ENCODE results near the gene FGFR2.

The FGFR2 gene

DNA sequence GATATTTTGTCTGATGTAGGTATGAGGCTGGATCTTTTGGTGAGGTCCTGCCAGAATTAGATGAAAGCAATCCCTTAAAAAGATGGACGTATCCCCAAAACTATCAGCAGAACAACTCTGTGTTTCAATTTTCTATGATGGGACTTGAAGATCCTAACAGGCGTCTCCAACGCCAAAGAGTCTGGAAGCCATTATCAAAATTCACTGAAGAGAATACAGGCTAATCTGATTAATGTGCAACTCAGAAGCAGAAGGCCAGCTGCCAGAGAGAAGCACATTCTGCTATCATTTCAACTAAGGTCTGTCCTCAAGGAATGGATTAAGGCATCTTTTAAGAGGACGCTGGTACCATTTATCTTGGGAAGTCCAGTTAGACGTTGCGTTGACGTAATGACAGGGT lies 119.7 kb downstream of the FGFR2 start:
- no peak overlapping the region for H3K27ac ChIP-seq
- no peak for TF ChIP-seq ZFX (IDR thresholded peaks at IDR 0.05)
- TF ChIP-seq, protein P1, sequence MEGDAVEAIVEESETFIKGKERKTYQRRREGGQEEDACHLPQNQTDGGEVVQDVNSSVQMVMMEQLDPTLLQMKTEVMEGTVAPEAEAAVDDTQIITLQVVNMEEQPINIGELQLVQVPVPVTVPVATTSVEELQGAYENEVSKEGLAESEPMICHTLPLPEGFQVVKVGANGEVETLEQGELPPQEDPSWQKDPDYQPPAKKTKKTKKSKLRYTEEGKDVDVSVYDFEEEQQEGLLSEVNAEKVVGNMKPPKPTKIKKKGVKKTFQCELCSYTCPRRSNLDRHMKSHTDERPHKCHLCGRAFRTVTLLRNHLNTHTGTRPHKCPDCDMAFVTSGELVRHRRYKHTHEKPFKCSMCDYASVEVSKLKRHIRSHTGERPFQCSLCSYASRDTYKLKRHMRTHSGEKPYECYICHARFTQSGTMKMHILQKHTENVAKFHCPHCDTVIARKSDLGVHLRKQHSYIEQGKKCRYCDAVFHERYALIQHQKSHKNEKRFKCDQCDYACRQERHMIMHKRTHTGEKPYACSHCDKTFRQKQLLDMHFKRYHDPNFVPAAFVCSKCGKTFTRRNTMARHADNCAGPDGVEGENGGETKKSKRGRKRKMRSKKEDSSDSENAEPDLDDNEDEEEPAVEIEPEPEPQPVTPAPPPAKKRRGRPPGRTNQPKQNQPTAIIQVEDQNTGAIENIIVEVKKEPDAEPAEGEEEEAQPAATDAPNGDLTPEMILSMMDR (conservative IDR thresholded peaks at IDR 0.05): no peak

DNA sequence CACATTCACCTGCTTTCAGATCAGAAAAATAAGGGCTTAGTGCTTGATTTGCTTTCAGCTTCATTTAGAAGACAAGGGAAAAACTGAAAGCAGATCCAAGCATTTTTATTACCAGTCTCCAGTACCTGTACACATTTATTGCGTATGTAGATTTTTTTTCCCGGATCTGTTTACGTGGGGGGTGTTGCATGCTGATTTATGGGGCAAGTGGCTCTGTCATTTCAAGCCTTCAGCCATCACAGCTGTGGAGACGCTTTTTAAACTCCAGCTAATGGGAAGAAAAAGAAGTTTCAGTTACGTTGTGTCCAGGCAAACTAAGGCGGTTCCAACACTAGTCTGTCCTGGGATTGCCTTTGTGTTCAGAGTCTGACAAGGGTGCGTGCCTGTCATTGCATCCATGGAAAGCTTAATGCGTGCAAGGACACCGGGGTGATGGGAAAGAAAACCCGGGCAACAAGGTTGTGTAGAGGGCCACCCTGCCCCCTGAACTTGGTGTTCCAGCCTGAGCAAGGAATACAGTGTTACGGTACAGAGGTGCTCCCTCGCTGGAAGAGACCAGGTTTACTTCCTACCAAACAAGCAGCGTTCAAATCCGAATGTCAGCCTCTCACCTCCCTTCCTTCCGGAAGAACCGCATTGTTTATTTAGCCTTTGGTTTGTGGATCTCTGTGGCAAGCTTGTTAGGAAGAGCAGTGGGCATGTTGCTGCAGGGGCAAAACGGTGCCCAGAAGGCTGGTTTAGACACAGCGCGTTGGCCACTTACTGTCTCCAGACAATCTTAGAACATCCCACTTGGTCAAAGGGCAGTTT lies 128.2 kb downstream of the FGFR2 start:
- TF ChIP-seq, protein P1 (conservative IDR thresholded peaks at IDR 0.05): no peak
- TF ChIP-seq ZFX (IDR thresholded peaks at IDR 0.05): no peak
- H3K27ac ChIP-seq: no peak overlapping the region

DNA sequence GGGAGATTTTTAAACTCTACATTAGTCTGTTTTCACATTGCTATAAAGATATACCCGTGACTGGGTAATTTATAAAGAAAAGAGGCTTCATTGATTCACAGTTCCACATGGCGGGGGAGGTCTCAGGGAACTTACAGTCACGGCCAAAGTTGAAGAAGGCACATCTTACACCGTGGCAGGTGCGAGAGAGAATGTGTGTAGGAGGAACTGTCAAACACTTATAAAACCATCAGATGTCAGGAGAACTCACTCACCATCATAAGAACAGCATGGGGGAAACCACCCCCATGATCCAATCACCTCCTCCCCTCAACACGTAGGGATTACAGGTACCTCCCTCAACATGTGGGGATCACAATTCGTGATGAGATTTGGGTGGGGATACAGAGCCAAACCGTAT lies 129.5 kb downstream of the FGFR2 start:
- no peak for TF ChIP-seq ZFX (IDR thresholded peaks at IDR 0.05)
- TF ChIP-seq, protein P1 (conservative IDR thresholded peaks at IDR 0.05): no peak
- H3K27ac ChIP-seq: no peak overlapping the region

DNA sequence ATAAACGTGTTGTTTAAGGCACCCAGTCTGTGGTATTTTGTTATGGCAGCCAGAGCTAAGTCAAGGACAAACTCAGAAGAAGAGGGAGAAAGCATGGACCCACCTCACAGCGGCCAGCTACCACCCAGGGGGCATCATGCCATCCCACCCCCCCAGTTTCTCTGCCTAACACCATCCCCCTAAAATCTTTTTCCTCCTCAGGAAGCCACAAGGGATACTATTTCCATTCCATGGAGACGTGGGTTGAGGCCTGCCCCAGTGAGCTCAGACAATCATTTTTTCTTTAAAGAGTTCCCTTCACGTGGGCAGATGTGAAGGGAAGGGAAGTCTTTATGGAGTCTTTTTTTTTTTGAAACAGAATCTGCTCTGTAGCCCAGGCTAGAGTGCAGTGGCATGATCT lies 131.8 kb downstream of the FGFR2 start:
- no peak for TF ChIP-seq ZFX (IDR thresholded peaks at IDR 0.05)
- TF ChIP-seq, protein P1 (conservative IDR thresholded peaks at IDR 0.05): no peak
- H3K27ac ChIP-seq: no peak overlapping the region

DNA sequence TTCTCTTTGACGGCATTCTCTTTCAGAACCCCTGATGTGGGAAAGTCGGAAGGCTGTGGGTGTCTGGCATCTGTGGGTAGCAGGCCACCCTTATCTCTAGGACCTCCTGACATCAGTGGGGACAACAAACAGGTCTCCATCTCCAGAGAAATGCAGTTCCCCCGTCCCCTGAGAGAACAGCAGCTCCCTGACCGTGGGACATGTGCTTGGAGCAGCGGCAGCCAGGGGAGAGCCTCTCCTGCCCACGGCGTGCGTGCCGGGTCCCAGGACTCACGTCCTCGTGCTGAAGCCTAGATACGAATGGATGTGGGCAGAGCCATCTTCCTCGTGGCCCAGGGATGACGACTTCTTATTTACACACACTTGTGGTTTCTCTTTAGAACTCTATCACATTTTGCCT lies 133.0 kb downstream of the FGFR2 start:
- TF ChIP-seq, protein P1 (conservative IDR thresholded peaks at IDR 0.05): no peak
- no peak for TF ChIP-seq ZFX (IDR thresholded peaks at IDR 0.05)
- no peak overlapping the region for H3K27ac ChIP-seq

DNA sequence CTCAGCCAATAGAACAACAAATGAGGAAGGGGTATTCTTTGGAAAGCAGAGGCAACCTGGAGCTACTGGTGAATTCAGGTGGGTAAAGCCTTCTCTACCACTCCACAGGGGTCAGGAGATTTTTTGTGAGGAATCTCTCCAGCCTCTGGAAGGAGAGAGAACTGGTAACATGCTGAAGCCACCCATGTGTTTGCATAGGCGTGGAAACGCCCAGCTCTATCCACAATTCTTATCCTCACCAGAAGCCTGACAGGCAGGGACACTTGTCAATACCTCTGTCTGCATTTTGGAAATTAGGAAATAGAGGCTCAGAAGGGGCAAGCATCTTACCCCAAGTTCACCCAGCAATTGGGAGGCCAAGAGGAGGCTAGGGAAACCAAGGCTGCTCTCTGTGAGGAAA lies 133.7 kb downstream of the FGFR2 start:
- no peak overlapping the region for H3K27ac ChIP-seq
- TF ChIP-seq, protein P1 (conservative IDR thresholded peaks at IDR 0.05): no peak
- no peak for TF ChIP-seq ZFX (IDR thresholded peaks at IDR 0.05)

DNA sequence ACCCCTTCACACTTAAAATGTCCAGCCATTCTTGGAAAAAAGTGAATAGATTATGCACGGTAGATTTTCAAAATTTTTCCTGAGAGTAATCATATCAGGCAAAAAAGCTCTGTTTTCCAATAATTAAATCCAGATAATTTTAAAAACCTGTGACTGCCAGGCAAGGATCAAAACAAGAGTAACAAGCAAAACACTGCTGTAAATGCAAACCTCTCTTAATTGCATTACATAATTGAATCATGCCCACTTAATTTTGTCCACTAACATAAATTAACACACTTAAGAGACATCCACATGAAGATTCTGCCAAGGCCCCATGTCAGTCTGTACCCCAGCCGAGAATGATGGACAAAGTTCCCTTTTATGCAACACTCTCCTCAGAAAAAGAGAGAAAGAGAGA lies 135.3 kb downstream of the FGFR2 start:
- no peak for TF ChIP-seq ZFX (IDR thresholded peaks at IDR 0.05)
- TF ChIP-seq, protein P1 (conservative IDR thresholded peaks at IDR 0.05): no peak
- H3K27ac ChIP-seq: no peak overlapping the region

All from C4-2B (cell line).